Measurements from ENCODE around the gene SYCP3.
"Not testable (repeated sequence)": the region's sequence is repeated elsewhere in the genome, so short reads cannot be mapped to it uniquely, and the experiment has no call there.

Gene SYCP3

DNA sequence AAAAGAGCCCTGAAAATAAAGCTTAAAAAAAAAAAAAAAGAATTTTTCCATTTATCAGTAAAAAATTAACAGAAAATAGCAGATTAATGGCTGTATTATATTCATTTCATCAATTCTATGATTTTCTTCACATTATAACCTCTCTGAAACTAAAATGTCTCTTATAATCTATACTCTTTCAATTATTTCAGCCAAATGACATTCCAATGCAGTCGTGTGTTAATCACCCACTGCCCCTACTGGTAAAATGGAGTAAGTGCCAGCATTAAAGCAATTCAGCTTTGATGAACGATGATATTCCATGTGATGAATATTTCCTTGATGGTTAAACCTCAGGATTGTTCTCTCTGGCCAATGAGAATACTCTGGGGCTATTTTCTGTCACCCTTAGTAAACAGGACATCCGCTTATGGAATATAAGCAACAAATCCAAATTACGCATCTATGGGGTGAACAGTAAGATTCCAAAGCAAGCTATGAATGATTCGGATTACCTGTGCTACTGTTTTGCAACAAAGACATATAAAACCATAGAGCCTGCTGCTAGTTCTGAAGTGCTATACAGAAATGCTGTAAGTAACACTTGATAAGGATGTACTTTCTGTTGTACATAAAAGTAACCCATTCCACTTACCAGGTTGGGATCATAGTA is 20.3 kb upstream of the SYCP3 start:
- no peak for DNase-seq

DNA sequence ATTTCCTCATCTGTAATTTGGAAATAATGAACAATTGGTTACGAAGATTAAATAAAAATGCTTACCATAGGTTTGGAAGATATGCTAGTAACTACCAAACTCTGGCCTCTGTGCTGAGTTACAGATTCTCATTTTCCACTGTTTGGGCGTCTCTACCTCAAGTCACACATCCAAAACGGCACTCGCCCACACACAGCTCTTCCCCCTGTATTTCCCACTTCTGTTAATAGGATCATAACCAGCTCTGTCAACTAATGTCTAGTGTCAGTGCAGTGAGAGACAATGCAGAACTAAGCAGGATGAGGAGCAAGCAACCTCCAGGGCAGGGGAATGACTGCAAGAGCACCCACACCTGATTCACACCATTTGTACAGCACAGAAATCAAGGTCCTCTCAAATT is 10.9 kb upstream of the SYCP3 start:
- no peak for DNase-seq

DNA sequence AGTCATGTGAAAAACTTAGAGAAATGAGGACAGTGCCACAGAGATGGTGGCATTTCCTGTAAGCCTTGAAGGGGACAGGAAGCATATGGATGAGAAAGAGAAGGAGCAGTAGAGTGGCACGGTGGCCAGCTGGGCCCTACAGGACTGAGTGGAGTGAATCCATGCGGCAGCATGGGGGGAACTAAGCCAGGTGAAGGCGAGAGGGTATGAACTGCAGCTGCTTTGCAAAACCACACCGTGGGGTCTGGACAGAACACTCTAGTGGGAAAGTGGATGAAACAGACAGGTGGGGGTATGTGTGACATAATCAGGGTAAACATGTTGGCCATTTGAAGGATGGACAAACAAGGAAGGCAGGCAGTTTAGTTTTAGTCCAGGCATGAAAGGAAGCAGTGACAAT is 10.4 kb upstream of the SYCP3 start:
- no peak for DNase-seq

DNA sequence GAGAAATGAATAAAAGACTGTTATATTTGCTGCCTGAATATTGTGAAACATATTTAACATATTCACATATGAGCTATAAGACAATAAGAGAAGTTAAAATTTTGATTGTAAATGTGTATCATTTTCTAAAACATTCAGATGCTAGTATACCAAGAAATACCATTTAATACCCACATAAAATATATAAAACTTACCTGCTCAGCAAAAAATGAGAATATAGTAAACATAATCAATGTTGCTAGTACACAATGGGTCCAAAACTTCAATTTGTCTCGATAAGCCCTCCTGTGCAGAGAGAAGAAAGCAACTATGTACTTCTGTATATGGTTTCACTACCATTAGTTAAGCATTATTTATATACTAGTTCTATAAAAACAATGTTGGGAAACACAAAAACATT is 9.6 kb upstream of the SYCP3 start:
- DNase-seq: no peak

DNA sequence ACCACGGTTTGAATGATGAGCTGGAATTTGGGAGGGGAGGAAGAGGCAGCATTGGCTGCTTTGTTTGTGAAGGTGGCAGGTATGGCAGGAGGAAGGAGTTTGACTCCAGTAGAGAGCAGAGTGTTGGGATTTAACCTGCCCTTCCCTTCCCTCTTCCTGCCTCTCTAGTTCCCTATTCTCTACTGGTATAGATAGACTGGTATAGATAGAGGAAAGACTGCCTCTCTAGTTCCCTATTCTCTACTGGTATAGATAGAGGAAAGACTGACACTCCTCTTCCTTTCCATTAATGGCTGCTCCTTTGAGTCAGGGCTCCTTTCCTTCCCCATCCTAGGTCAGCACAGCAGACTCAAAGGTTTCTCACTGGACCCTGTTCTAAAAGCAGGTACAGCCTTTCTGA is 8.4 kb upstream of the SYCP3 start:
- DNase-seq: no peak

DNA sequence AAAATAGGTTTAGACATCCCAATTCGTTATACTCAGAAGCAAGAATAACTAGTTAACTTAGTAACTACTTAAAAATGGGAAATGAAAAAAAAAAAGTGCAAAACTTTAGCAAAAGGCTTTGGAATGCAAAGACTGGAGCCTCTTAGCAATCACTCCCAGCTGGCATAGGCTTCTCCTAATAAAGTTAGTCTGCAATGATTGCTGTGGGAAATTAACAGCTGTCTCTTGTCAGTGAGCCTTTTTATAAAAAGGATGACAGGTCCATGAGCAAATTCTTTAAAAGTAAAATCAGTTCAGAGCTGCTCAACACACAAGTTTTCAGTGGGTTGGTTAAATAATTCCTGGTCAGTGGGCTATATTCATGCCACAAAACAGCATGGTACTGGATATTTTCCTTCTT is 7.4 kb upstream of the SYCP3 start:
- DNase-seq: no peak

DNA sequence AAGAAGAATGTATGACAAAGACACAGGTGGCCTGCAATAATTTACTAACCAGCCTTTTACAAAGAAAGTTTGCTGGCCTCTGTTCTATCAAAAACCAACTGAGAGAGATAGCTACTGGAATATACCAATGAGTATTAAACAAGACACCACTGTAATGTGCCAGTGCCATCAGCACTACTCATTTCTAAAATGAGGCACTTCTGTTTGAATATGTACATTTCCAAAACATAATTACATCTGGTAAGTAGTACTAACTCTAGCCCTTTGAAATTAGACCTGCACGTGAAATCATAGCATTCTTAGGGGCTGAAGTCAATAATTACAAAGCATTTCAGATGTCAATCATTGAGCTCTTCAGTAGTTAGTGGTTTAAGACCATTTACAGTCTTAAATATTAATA is 6.9 kb upstream of the SYCP3 start:
- DNase-seq: no peak

DNA sequence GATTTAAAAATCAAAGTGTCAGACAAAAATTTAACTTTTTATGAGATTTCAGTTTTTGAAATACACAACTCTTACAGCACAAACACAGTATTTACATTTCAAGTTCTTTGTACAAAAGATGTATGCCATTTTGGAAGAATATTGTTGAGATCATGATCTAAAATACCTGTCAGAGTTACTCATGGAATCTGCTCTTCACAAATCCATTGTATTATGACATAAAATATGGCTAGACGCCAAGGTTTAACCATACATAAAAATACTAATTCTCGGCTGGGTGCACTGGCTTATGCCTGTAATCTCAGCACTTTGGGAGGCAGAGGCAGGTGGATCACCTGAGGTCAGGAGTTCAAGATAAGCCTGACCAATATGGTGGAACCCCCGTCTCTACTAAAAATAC is 6.2 kb upstream of the SYCP3 start:
- DNase-seq: no peak

DNA sequence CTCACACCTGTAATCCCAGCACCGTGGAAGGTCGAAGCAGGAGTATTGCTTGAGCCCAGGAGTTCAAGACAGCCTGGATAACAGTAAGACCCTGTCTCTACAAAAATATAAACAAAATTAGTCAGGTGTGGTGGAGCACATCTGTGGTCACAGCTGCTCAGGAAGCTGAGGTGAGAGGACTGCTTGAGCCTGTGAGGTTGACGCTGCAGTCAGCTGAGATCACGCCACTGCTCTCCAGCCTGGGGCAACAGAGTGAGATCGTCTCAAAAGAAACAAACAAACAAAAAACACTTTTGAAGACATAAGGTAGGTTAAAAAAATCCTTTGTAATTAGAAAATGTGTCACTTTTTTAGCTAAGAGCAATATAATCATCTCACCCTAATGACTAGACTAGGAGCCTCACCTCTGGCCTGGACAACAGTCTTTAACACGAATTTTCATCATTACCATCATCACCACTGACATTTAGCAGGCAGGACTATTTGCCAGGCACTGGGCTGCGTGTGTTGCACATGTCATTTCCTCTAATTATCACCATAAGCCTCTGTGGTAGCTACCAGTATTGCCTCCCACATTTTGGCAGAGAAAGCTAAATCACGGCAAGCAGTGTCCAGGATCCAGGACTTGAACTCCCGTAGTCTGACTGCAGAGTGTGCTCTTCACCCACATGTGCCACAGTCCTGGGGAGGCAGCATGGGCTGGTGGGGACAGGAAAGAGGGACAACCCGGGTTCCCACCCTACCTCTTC is 4.6 kb upstream of the SYCP3 start:
- no peak for DNase-seq

DNA sequence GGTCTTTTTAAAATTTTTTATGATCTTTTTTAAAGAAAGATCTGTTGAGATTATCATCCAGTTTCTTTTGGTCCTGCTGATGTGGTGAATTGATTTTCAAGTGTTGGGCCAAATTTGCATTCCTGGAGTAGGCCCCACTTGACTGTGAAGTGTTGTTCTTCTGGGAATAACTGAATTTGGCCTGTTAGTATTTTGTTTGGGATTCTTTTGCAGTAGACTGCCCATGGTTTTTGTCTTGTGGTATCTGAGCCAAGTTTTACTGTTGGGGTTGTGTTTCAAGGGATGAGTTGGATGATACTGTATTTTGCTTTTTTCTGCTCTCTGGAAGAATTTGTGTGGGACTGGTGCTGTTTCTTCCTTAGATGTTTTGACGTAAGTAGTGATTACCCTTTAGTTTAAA is 4.0 kb upstream of the SYCP3 start:
- no peak for DNase-seq

DNA sequence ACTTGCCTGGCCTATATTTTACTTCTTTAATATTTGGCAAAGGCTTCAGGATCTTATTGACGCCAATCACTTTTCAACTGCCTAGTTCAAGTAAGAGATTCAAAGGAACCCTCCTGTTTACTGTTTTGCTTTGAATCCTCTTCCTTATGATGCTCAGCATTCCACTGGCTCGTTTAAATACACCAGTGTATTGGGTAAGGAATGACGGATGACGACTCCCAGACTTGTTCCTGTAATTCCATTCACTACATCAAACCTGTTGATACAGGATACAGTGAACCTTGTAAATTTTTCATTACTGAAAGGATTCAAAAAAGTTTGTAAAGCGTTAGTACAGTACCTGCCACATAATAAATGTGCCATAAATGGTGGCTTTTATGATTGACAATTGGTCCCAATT is 1.7 kb upstream of the SYCP3 start:
- no peak for DNase-seq

DNA sequence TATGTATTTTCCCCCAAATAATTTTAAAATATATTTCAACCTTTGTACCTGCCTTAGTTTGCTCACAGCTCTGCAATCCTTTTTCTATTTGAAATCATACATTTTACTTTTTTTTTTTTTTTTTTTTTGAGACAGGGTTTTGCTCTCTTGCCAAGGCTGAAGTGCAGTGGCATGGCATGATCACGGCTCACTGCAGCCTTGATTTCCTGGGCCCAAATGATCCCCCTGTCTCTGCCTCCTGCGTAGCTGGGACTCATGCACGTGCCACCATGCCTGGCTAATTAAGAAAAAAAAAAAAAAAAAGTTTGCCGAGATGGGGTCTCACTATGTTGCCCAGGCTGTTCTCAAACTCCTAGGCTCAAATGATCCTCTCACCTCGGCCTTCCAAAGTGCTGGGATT is 1.3 kb upstream of the SYCP3 start:
- DNase-seq: no peak

DNA sequence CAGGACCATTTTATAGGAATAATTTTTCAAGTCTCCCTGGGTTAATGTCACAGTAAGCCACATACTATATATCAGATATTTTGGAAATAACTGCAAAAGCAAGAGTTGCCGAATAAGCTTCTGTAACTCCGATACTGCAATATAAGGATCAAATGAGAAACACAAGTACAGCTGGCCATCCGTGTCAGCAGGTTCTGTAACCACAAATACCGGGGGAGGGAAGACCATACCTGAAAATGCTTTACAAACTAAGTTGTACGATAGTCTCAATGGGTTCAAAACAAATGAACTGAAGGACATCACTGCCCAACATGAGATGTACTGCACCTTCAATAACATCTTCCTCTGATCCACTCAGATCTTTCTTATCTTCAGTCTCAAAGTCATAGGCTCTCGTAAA is 1.8 kb downstream of the SYCP3 start:
- no peak for DNase-seq

DNA sequence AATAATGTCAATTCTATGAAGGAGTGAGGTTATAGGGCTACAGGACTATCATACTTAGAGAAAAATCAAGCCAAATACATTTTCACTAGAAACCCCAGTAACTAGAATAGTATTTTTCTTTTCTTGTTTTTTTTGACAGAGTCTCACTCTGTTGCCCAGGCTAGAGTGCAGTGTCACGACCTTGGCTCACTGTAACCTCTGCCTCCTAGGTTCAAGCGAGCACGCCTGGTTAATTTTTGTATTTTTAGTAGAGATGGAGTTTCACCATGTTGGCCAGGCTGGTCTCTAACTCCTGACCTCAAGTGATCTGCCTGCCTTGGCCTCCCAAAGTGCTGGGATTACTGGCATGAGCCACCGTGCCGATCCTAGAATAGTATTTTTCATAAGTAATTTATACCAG is 4.8 kb downstream of the SYCP3 start:
- not testable (repeated sequence) for DNase-seq

DNA sequence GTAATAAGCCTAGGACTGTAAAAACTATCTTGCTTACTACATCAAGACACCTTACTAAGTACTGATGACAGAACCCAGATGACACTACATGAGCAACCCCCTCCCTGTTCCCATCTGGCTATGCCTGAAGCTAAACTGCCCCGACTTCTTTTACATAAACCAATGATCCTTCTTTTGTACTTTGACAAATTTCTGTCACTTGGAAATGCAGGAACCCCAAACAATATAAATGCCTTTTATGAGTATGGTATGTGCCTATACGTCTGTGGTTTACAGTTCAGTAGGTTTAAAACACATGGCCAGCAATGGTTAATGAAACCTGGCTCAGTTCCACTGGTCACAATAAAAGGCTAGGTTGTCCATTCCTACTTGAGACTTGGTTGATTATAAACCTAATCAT is 6.1 kb downstream of the SYCP3 start:
- no peak for DNase-seq

DNA sequence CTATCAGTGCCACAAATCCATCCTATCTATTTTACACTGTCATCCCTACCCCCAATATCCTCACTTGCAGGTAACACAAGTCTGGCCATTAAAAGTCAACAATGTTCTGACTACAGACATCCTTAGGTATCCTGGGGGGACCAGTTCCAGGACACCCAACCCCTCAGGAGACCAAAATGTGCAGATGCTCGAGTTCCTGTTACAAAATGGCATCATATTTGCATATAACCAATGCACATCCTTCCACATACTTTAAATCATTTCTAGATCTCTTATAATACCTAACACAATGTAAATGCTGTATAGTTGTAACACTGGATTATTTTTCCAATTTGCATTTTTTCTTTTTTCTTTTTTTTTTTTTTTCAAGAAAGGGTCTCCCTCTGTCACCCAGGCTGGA is 6.9 kb downstream of the SYCP3 start:
- no peak for DNase-seq

DNA sequence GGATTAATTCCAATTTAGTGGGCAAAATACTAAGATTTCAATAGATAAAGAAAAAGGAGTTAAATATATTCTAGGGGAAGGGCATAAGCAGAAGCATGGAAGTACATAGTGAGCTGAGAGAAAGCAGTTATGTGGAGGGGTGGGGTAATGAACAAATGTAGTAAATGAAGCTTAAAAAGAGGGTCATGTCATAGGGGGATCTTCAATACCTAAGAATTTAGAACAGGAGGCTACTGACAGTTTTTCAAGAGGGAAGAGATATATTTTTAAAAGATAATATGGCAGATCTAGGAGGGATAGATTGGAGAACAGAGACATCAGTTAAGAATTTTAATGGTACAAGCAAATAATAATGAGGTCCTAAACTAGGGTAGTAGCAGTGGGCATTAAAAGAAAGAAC is 9.4 kb downstream of the SYCP3 start:
- no peak for DNase-seq

DNA sequence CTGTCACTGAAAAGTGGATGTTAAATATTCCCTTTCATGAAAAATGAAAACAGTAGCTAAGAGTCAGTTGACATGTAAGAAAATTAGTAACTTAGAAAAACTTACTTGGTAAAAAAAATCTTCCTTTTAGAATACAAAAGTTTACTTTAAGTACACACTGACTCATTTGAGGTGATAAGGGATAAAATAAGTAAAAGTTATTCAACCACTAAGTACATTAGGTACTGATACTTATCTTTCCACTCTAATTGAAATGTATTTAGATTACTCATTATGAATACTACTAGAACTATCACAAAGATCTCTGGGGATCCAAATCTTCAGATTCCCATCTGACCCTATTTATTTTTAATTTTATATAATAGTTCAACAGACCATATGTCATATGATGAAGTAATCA is 12.2 kb downstream of the SYCP3 start:
- no peak for DNase-seq

DNA sequence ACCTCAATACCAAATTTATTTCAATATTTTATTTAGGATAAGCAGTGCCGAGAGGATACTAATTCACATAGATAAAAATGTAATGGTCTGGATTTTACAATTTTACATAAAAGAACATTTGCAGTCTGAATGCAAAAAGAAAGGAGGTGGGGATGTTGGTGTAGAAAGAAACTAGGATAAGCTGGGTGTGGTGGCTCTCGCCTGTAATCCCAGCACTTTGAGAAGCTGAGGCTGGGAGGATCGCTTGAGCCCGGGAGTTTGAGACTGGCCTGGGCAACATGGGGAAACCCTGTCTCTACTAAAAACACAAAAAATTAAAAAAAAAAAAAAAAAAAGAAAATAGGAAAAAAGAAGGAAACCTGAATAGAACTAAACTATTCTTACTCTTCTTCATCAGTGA is 16.9 kb downstream of the SYCP3 start:
- no peak for DNase-seq

DNA sequence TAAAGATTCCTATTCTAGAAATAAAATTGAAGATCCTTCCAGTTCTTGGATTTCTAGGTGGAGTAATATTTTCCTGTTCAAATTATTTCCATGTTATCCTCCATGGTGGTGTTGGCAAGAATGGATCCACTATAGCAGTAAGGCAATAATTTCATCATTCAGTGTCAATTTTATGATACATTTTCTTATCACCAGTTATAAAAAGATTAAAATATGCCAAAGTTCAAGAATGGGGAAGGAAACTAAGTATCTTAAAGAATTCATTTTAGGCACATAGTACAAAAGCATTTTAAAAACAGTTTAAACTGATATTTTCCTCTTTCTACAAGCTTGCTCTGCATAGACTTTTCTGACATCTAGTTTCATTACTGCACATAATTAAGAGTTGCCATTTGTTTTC is 19.1 kb downstream of the SYCP3 start:
- no peak for DNase-seq

DNA sequence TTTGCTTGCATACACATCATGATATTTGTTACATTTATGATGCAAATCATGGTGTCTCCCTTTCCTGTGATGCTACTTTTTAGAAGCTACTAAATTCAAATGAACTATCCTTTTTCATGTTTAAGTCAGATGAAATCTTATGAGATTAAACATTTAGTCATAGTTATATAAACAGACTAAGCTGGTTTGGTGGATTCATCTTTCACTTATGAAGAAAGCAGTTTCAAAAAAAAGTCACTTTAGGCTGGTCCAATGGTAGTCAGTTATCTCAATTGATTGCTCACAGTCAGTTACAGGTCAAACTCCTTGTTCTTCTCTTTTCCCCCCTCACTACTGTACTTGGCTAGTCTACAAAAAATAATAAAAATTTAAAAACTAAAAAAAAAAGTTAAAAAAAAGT is 19.7 kb downstream of the SYCP3 start:
- no peak for DNase-seq

DNA sequence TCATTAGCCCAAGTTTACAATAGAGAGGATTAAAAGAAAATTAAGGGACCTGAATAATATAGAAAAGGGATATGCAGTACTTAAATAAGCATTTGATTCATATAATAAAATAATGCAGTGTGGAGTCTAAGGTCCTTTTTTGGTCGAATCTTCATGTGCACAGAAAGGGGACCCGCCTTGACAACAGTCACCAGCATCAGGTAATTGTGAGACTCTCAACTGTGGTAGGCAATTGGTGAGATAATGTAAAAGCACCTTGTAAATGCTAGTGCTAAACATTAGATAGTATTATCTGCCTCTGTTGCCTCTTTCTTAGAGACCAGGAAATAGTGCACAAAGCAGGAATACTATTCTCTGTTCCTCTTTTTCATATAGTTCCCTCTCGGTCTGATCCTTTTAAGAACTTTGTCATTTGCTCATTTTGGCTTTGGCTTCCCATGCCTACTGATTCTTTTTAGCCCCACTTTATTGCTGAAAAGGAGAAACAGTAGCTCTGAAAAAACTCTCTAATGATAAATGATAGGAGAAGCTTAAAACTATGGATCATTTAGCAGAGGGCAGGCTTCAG is 24.3 kb downstream of the SYCP3 start:
- DNase-seq: no peak

DNA sequence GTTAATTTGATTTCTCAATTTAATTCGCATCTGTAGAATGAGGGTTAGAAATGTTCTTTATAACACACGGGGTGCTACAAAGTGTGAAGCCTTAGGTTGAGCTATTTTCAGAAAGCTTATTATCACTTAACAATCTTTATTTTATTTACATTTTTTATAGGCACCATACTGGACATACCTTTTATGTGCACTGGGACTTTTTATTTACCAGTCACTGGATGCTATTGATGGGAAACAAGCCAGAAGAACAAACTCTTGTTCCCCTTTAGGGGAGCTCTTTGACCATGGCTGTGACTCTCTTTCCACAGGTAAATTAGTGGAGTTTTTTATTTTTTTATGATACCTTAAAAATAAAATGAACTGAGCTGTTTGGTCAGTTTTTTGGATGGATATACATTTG is 25.3 kb downstream of the SYCP3 start:
- no peak for DNase-seq

DNA sequence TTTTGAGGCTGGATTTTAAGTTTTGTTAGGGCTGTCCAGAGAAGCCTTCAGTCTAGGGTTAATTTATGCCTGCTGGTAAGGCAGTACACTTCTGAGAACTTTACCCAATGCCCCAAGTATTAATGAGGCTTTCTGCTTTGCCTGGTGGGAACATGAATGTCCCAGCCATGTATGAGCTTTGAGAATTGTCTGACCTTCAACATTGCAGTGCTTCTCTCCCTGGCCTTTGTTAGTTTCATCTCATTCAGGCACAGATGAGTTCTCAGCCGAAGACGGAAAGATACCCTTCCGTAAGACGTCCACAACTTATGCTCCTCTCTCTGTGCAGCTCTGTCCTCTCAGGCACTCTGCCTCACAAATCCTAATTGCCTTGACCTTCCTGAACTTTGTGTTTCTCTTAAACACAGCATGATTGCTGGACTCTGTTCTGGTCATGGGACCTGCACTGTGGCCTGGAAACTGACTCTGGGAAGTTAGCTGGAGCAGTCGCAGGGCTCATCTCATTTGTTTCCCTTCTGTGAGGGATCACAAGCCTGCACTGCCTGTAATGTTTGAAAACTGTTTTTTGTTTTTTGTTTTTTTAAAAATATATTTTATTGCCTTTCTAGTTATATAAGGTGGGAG is 26.1 kb downstream of the SYCP3 start:
- no peak for DNase-seq
